ENCODE data around the gene RXRA. TPM values are rescaled to one million over a fixed set of nuclear protein-coding genes. Genes with fewer than 3 reads are reported as not detected.

The RXRA gene
- total RNA-seq, 1 donor from 2014 or later = 52.4 TPM

- peak; percentile 20 for ATAC-seq
These were observed 1.0 kb upstream of the RXRA start for GRCh38 chr9:134325096-134325812.

- no peak for ATAC-seq
These were observed 708 bp downstream of the RXRA start for GRCh38 chr9:134326724-134327601.

- ATAC-seq = no peak
These were observed 1.5 kb downstream of the RXRA start for GRCh38 chr9:134327671-134328231.

- no peak for ATAC-seq
These were observed 2.1 kb downstream of the RXRA start for GRCh38 chr9:134328341-134328840.

GRCh38 chr9:134328841-134329575 is 2.8 kb downstream of the RXRA start:
- ATAC-seq = peak; percentile 6

- ATAC-seq = peak; percentile 49
These were observed 3.3 kb downstream of the RXRA start for GRCh38 chr9:134329576-134329855.

- ATAC-seq = peak; percentile 39
These were observed 3.6 kb downstream of the RXRA start for GRCh38 chr9:134329886-134330285.

GRCh38 chr9:134330590-134330989 is 4.3 kb downstream of the RXRA start:
- no peak for ATAC-seq

GRCh38 chr9:134331186-134332025 is 5.2 kb downstream of the RXRA start:
- no peak for ATAC-seq

- ATAC-seq = no peak
These were observed 6.0 kb downstream of the RXRA start for GRCh38 chr9:134332266-134332665.

- ATAC-seq = no peak
These were observed 6.6 kb downstream of the RXRA start for GRCh38 chr9:134332841-134333233.

- no peak for ATAC-seq
These were observed 7.1 kb downstream of the RXRA start for GRCh38 chr9:134333234-134333873.

GRCh38 chr9:134333874-134334581 is 7.8 kb downstream of the RXRA start:
- ATAC-seq = no peak

GRCh38 chr9:134335061-134335460 is 8.8 kb downstream of the RXRA start:
- peak; percentile 1 for ATAC-seq

GRCh38 chr9:134335486-134336220 is 9.4 kb downstream of the RXRA start:
- no peak for ATAC-seq

GRCh38 chr9:134336228-134336627 is 10.0 kb downstream of the RXRA start:
- no peak for ATAC-seq

- no peak for ATAC-seq
These were observed 10.7 kb downstream of the RXRA start for GRCh38 chr9:134336924-134337323.

GRCh38 chr9:134337469-134337868 is 11.2 kb downstream of the RXRA start:
- ATAC-seq = no peak

GRCh38 chr9:134338394-134339182 is 12.3 kb downstream of the RXRA start:
- ATAC-seq = no peak
